ENCODE data around the gene GOLGA1. TPM values are rescaled to one million over a fixed set of nuclear protein-coding genes. Genes with fewer than 3 reads are reported as not detected.

Gene GOLGA1
- total and polyA plus RNA-seq, 2 of the 13 experiments (the other 11 are each of a cell fraction or from before 2014, with no cell fraction given): 12.7 to 15.9 TPM

GRCh38 chr9:124861342-124862229 is 79.3 kb downstream of the GOLGA1 start, which contains the start of the genes ARPC5L and RPL35 (continued):
- TF ChIP-seq ZNF704 (CRISPR knock-in tag; IDR thresholded peaks at IDR 0.05; ENCODE audit: borderline replicate concordance) (peak; percentile 23; the same call in 1 of the 2 replicates), NFIB (CRISPR knock-in tag; IDR thresholded peaks at IDR 0.05; ENCODE audit: borderline replicate concordance) (no peak), ZNF792 (CRISPR knock-in tag; IDR thresholded peaks at IDR 0.05) (peak; percentile 75), CAMTA2 (CRISPR knock-in tag; IDR thresholded peaks at IDR 0.05; ENCODE audit: borderline replicate concordance) (0 out of 2 replicates have a peak, but pooled peaks have one; percentile 22), FOXA1 (IDR thresholded peaks at IDR 0.05) (no peak), FOXA1 (CRISPR knock-in tag; IDR thresholded peaks at IDR 0.05) (0 out of 2 replicates have a peak, but pooled peaks have one; percentile 1), ZNF75D (CRISPR knock-in tag; IDR thresholded peaks at IDR 0.05; ENCODE audit: borderline replicate concordance) (no peak), SALL2 (CRISPR knock-in tag; IDR thresholded peaks at IDR 0.05) (peak; percentile 94), ZNF253 (CRISPR knock-in tag; IDR thresholded peaks at IDR 0.05; ENCODE audit: borderline replicate concordance) (peak; percentile 53; the same call in 1 of the 2 replicates), ZNF292 (CRISPR knock-in tag; IDR thresholded peaks at IDR 0.05; ENCODE audit: borderline replicate concordance, low read depth) (no peak), MAX (IDR thresholded peaks at IDR 0.05) (peak; percentile 82), ZNF136 (CRISPR knock-in tag; IDR thresholded peaks at IDR 0.05; ENCODE audit: low read depth) (no peak), CCAR2 (optimal IDR thresholded peaks at IDR 0.05; ENCODE audit: low read depth, low read length) (no peak), ZNF230 (CRISPR knock-in tag; IDR thresholded peaks at IDR 0.05) (peak; percentile 25; the same call in 1 of the 2 replicates), ARHGAP35 (CRISPR knock-in tag; IDR thresholded peaks at IDR 0.05; ENCODE audit: borderline replicate concordance) (peak; percentile 18; the same call in 1 of the 2 replicates), KMT2B (CRISPR knock-in tag; IDR thresholded peaks at IDR 0.05) (0 out of 2 replicates have a peak, but pooled peaks have one; percentile 73), THAP11 (CRISPR knock-in tag; IDR thresholded peaks at IDR 0.05) (peak; percentile 90), ZNF281 (CRISPR knock-in tag; IDR thresholded peaks at IDR 0.05; ENCODE audit: borderline replicate concordance) (peak; percentile 6; the same call in 1 of the 2 replicates), ZSCAN30 (CRISPR knock-in tag; IDR thresholded peaks at IDR 0.05) (peak; percentile 41; the same call in 1 of the 2 replicates), STAT5B (CRISPR knock-in tag; IDR thresholded peaks at IDR 0.05) (no peak), GZF1 (CRISPR knock-in tag; IDR thresholded peaks at IDR 0.05) (peak; percentile 78; the same call in 1 of the 2 replicates), ZSCAN12 (CRISPR knock-in tag; IDR thresholded peaks at IDR 0.05) (peak; percentile 94), ZNF574 (CRISPR knock-in tag; IDR thresholded peaks at IDR 0.05) (peak; percentile 78)

Data from HepG2 (cell line).